ENCODE results near the gene CIT.

CIT gene

DNA sequence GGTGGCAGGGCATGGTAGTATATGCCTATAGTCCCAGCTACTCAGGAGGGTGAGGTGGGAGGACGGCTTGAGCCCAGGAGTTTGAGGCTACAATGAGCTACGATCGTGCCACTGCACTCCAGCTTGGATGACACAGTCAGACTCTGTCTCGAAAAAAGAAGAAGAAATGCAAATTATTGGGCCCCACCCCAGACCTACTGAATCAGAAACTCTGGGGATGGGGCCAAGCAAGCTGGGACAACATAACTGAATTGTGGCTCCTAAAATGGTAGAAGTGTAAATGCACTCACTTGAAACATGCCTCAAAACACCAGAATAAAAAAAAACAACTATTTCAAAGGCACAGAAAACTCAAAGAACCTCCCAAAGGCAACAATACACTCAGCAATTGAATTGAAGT is 37.0 kb downstream of the CIT start:
- H3K9me3 ChIP-seq (ENCODE audit: control insufficient read depth, insufficient read depth, low read depth, low read length), result no peaks in the 10 kb centered on the region
- no peak overlapping the region for H3K4me3 ChIP-seq (ENCODE audit: low read depth, low read length)
- ChIA-PET POLR2A (no interaction called here), CTCF (interaction anchor here (0.6 kb wide), 1 partner anchor 73 kb away, joined by 4 read pairs; no protein-coding TSS in a partner anchor)
- TF ChIP-seq ZNF266 (tag by site-specific recombination; IDR thresholded peaks at IDR 0.05; ENCODE audit: low read depth), result no peak
- TF ChIP-seq ZNF792 (tag by site-specific recombination; IDR thresholded peaks at IDR 0.05), result no peak
- TF ChIP-seq, protein P1, sequence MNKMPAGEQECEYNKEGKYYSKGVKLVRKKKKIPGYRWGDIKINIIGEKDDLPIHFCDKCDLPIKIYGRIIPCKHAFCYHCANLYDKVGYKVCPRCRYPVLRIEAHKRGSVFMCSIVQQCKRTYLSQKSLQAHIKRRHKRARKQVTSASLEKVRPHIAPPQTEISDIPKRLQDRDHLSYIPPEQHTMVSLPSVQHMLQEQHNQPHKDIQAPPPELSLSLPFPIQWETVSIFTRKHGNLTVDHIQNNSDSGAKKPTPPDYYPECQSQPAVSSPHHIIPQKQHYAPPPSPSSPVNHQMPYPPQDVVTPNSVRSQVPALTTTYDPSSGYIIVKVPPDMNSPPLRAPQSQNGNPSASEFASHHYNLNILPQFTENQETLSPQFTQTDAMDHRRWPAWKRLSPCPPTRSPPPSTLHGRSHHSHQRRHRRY (tag by site-specific recombination; IDR thresholded peaks at IDR 0.05), result no peak
- no peaks in the 10 kb centered on the region for H3K4me1 ChIP-seq (ENCODE audit: control insufficient read depth, insufficient read depth, low read length)
- H3K27ac ChIP-seq (ENCODE audit: extremely low read depth, low read depth, low read length), result no peak overlapping the region
- H3K36me3 ChIP-seq (ENCODE audit: control insufficient read depth in 2 of 2, insufficient read depth in 1 of 2, low read length in 2 of 2), result peaks cover 5 to 48% of the 10 kb centered on the region in 2 experiments; a peak in 2 of 3 replicates

DNA sequence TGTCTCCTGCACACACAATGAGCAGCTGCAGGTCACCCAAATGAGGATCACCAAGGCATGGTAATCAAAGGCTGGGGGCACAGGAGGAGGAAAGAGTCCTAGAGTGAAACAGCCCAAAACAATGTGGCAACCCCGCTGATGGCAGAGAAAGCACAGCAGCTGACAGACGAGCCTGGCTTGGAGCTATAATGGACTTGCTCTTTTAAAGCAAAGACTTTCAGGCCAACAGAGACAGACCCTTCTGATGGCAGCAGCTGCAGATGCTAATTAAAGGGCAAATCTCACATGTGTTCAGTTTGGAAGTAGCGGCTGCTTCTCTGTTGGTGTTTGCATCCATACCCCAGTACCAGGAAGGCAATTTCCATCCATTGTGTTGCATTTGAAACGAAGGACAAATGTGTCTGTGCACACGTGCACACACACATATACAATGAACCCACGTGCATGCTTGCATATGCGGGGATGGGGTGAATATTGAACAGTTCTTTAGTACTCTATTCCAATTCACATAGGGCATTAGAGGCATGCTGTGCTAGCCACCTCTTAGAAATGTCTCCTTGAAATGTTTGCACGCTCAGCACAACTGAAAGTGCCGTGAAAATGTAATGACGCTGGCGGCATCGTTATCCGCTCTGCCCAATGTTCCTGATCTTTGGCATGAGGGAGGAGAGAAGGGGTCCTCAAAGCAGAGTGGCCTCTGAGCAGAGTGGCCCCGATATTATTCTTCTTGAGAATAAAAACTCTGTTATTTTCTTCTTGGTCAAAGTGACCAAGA is 38.1 kb downstream of the CIT start:
- Histone ChIP-seq H3K27ac (ENCODE audit: extremely low read depth, low read depth, low read length) (no peak overlapping the region), H3K4me3 (ENCODE audit: low read depth, low read length) (no peak overlapping the region), H3K36me3 (ENCODE audit: control insufficient read depth in 2 of 2, insufficient read depth in 1 of 2, low read length in 2 of 2) (peaks cover 0 to 53% of the 10 kb centered on the region in 2 experiments; a peak in 2 of 3 replicates), H3K9me3 (ENCODE audit: control insufficient read depth, insufficient read depth, low read depth, low read length) (no peaks in the 10 kb centered on the region), H3K4me1 (ENCODE audit: control insufficient read depth, insufficient read depth, low read length) (no peaks in the 10 kb centered on the region)
- TF ChIP-seq ZNF24 (tag by site-specific recombination; IDR thresholded peaks at IDR 0.05), result no peak
- TF ChIP-seq ZBTB48 (tag by site-specific recombination; IDR thresholded peaks at IDR 0.05), result no peak
- no peak for TF ChIP-seq IKZF3 (tag by site-specific recombination; IDR thresholded peaks at IDR 0.05)
- TF ChIP-seq ZEB2 (tag by site-specific recombination; IDR thresholded peaks at IDR 0.05), result no peak
- no peak for TF ChIP-seq ZNF596 (tag by site-specific recombination; IDR thresholded peaks at IDR 0.05)
- no peak for TF ChIP-seq KLF9 (tag by site-specific recombination; IDR thresholded peaks at IDR 0.05; ENCODE audit: low read depth)
- TF ChIP-seq ZNF2 (tag by site-specific recombination; IDR thresholded peaks at IDR 0.05), result no peak
- TF ChIP-seq ZSCAN30 (tag by site-specific recombination; IDR thresholded peaks at IDR 0.05), result no peak
- no peak for TF ChIP-seq ZNF501 (tag by site-specific recombination; IDR thresholded peaks at IDR 0.05)
- ChIA-PET CTCF (no interaction called here), POLR2A (no interaction called here)

DNA sequence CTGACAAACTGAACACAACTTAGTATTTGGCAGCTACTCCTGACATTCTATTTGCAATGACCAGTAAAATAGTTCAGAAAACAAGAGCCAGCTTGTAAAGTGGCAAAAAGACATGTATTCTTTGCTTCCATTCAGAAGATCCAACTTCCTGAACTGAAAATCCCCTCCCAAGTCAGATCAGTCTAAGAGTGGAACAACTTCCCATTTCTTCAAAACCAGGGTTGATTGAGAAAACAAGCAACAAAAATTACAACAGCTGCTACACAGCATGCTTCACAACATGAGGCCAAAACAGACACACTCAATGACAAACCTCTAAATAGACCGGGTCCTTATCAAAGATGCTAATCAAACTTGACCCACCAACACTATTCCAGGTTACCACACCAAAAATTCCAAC is 40.3 kb downstream of the CIT start:
- ChIA-PET CTCF (no interaction called here), POLR2A (no interaction called here)
- no peaks in the 10 kb centered on the region for H3K4me1 ChIP-seq (ENCODE audit: control insufficient read depth, insufficient read depth, low read length)
- no peak overlapping the region for H3K4me3 ChIP-seq (ENCODE audit: low read depth, low read length)
- H3K27ac ChIP-seq (ENCODE audit: extremely low read depth, low read depth, low read length), result no peak overlapping the region
- TF ChIP-seq, protein P2, sequence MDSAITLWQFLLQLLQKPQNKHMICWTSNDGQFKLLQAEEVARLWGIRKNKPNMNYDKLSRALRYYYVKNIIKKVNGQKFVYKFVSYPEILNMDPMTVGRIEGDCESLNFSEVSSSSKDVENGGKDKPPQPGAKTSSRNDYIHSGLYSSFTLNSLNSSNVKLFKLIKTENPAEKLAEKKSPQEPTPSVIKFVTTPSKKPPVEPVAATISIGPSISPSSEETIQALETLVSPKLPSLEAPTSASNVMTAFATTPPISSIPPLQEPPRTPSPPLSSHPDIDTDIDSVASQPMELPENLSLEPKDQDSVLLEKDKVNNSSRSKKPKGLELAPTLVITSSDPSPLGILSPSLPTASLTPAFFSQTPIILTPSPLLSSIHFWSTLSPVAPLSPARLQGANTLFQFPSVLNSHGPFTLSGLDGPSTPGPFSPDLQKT (IDR thresholded peaks at IDR 0.05; ENCODE audit: borderline replicate concordance, low read depth, low read length), result no peak
- 0 out of 2 replicates have a peak, but pooled peaks have one; percentile 29 for TF ChIP-seq ZIC2 (tag by site-specific recombination; IDR thresholded peaks at IDR 0.05)
- H3K36me3 ChIP-seq (ENCODE audit: control insufficient read depth in 2 of 2, insufficient read depth in 1 of 2, low read length in 2 of 2), result peaks cover 15 to 57% of the 10 kb centered on the region in 2 experiments
- no peaks in the 10 kb centered on the region for H3K9me3 ChIP-seq (ENCODE audit: control insufficient read depth, insufficient read depth, low read depth, low read length)

DNA sequence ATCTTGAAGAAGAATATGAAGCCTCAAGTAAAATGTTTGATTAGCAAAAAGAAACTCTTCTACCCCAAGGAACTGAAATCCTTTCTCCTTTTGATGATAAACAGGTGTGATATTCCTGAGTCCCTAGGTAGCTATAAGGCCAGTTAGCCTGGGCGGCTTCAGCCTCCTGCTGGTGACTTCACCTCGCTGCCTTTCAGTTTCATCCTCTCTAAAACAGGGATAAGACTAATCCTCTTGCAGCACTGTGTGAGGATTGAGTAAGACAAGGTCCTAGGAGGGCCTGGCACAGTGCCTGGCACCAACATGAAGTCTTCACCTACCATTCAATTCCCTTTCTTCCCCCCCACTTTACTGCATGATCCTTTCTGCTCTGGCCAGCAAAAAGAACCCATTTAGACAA is 42.1 kb downstream of the CIT start:
- Histone ChIP-seq H3K36me3 (ENCODE audit: control insufficient read depth in 2 of 2, insufficient read depth in 1 of 2, low read length in 2 of 2) (peaks cover 18 to 62% of the 10 kb centered on the region in 2 experiments), H3K27ac (ENCODE audit: extremely low read depth, low read depth, low read length) (no peak overlapping the region), H3K4me3 (ENCODE audit: low read depth, low read length) (no peak overlapping the region), H3K9me3 (ENCODE audit: control insufficient read depth, insufficient read depth, low read depth, low read length) (no peaks in the 10 kb centered on the region), H3K4me1 (ENCODE audit: control insufficient read depth, insufficient read depth, low read length) (no peaks in the 10 kb centered on the region)
- CTCF ChIA-PET, result interaction anchor here (1.2 kb wide), 1 partner anchor 31 kb away, joined by 8 read pairs; no protein-coding TSS in a partner anchor
- no peak for TF ChIP-seq ZNF433 (tag by site-specific recombination; IDR thresholded peaks at IDR 0.05; ENCODE audit: low read depth)
- TF ChIP-seq ZBTB20 (tag by site-specific recombination; IDR thresholded peaks at IDR 0.05), result no peak
- POLR2A ChIA-PET, result no interaction called here
